GM18502 (cell line): Measurements from ENCODE around the gene MYOC.
"Not testable (repeated sequence)": the region's sequence is repeated elsewhere in the genome, so short reads cannot be mapped to it uniquely, and the experiment has no call there.

Experiments used
- ATAC-seq: cut with Tn5 transposase; IDR thresholded peaks from one replicate; pipeline ENCODE4 v1.9.1; 2021; ENCODE audit warnings: mild to moderate bottlenecking; ENCODE audit not compliant: unreplicated experiment, poor library complexity

The MYOC gene

DNA sequence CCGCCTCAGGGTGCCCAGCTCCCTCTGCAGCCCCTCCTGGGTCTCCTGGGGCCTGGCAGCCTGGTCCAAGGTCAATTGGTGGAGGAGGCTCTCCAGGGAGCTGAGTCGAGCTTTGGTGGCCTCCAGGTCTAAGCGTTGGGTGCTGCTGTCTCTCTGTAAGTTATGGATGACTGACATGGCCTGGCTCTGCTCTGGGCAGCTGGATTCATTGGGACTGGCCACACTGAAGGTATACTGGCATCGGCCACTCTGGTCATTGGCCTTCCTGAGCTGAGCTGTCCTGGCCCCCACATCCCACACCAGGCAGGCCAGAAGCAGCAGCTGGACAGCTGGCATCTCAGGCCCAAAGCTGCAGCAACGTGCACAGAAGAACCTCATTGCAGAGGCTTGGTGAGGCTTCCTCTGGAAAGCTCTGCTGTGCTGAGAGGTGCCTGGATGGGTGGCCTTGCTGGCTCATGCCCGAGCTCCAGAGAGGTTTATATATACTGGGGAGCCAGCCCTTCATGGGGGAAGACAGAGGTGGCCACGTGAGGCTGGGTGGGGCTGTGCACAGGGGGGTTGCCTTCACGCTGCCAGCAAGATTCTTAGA is at the start of gene MYOC:
Gene MYOC, minus strand, starts transcription at position 455 of the 589 bp plus-strand sequence. Its CDS starts 77 bp downstream, at position 378.
- no peak for ATAC-seq

DNA sequence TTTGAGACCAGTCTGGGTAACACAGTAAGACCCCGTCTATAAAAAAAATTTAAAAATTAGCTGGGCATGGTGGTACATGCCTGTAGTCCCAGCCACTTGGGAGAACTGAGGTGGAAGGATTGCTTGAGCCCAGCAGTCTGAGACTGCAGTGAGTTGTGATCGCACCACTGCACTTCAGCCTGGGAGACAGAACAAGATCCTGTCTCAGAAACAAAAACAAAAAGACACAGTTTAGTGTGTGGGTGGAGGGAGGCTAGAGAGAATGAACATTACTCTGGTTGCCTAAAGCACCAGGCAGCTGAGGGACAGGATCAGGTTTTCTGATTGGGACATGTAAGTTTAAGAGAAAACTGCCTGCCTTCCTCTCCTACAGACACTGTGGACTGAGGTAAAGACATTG is 47.0 kb upstream of the MYOC start:
- ATAC-seq = no peak

DNA sequence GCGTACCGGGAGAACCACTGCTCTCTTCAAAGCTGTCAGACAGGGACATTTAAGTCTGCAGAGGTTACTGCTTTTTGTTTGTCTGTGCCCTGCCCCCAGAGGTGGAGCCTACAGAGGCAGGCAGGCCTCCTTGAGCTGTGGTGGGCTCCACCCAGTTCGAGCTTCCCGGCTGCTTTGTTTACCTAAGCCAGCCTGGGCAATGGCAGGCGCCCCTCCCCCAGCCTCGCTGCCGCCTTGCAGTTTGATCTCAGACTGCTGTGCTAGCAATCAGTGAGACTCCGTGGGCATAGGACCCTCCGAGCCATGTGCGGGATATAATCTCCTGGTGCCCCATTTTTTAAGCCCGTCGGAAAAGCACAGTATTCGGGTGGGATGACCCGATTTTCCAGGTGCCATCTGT is 43.3 kb upstream of the MYOC start:
- not testable (repeated sequence) for ATAC-seq

DNA sequence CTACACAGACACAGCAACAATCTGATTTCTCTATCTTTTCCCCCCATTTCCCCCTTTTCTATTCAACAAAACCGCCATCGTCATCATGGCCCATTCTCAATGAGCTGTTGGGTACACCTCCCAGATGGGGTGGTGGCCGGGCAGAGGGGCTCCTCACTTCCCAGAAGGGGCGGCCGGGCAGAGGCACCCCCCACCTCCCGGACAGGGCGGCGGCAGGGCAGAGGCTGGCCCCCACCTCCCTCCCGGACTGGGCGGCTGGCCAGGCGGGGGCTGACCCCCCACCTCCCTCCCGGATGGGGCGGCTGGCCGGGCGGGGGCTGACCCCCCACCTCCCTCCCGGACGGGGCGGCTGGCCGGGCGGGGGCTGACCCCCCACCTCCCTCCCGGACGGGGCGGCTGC is 41.1 kb upstream of the MYOC start:
- not testable (repeated sequence) for ATAC-seq

DNA sequence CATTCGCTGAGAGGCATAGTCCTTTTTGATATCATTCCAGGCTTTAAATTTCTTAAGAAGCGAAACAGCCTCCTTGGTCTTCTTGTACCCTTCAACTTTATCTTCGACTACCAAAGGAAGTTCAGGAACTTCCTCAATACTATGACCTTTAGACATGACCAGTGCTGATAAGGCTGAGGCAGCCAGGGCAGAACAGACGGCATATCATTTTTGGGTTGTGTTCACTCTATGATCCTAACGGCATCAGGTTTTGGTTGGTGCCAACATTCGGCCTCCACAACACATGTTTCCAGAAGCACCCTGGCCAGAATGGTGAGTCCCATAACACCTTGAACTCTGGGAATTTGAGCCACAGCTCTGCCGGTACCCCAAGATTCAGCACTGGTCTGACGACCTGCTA is 31.4 kb upstream of the MYOC start:
- no peak for ATAC-seq

DNA sequence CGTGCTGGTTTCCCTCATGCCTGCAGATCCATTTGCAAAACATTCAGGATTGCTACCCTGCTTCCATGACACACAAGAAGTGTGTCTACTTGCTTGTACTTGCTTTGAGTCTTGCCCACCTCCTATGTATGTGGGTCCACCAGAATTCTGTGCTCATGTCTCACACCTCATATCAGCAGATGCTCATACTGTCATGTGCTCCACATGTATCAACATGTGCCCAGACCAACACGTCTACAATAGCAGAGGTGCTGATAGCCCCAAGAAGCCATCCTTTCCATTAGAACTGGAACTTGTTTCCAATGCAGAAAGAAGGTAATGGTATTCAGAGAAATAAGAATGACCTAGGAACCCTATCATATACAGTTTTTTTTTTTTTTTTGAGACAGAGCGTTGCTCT is 27.9 kb upstream of the MYOC start:
- no peak for ATAC-seq

DNA sequence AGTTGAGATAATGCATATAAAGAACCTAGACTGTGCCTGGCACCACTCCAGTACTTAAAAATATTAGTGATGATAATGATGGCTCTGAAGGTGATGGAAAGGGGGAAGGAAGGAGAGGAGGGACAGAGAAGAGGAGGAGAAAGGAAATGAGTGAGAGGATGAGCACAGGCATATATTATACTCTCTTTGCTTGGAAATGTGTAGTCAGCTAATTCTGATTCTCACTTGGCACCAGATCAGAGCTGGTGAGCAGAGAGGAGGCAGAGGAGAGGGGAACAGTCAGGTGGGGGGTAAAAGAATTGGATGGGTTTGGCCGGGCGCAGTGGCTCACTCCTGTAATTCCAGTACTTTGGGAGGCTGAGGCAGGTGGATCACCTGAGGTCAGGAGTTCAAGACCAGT is 24.3 kb upstream of the MYOC start:
- no peak for ATAC-seq

DNA sequence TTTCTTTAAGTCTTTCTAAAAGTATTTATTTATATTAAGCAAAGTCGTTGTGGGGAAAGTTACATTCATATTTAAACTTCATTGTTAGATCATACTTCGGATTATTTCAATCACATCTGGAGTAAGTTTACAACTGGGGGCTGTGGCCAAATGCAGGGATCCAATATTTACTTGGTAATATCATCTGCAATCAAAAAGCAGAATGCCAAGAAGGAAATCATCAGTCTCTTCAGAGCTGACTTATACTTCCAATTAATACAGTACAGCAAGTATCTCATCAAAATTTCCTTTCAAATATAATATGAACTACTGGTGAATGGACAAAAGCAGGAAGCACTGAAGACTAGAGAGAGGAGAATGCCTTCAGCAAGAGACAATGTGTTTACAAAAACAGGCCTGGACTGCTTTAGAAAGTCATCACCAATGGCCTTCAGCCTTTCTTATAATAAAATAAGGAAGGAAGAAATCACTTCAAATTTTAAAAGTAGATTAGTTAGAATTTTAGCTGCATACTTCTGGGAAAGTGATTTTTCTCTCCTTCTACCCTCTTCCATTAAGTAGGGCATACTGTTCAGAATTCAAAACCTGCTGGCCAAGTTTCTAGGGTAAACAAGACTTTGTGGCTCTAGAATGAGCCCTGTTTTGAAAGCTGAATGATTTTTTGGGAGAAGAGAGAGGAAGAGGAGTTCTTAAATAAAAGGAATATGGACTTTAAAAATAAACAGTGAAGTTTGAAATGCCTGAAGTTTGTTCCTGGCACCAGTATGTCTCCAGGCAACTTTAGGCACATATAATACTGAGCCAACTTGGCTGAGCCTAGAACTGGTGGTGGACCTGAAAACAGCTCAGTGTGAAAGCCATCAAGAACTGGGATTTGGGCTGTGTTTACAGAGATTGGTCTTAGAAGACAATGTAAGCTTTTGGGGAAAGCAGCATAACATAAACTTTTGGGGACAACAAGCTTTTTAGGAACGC is 22.2 kb upstream of the MYOC start:
- ATAC-seq = no peak

DNA sequence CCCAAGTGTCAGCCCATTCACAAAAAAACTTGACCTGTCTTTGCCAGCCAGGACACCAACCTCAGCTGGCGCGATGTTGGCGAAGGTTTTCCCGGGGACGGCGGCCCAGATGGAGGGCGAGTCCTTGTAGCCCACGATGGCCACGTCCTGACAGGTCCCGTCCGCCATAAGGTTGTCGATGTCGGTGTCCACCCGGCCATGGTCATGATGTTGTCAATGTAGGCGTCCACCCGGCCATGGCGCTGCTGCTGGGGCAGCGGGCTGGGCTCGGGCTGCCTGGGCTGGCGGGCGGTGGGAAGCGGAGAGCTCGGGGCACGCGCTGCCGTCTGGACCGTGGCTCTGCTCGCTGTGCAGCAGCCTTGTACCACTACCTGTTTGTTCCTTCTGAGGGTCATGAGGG is 18.3 kb upstream of the MYOC start:
- ATAC-seq = no peak

DNA sequence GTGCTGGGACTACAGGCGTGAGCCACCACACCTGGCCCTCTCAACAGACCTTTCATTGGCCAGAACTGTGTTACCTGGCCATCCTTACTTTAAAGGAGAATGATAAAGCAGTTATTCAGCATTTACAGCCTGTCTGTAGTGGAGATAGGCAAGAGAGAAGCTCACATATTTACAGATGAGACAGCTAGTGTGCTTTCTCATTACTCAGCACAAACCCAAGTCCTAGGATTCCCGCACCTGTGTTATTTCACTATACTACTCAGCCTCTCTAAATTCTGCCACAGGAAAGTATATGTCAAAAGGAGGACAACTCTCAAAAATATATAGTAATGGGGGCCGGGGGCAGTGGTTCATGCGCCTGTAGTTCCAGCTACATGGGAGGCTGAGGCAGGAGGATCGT is 15.9 kb upstream of the MYOC start:
- ATAC-seq = no peak

DNA sequence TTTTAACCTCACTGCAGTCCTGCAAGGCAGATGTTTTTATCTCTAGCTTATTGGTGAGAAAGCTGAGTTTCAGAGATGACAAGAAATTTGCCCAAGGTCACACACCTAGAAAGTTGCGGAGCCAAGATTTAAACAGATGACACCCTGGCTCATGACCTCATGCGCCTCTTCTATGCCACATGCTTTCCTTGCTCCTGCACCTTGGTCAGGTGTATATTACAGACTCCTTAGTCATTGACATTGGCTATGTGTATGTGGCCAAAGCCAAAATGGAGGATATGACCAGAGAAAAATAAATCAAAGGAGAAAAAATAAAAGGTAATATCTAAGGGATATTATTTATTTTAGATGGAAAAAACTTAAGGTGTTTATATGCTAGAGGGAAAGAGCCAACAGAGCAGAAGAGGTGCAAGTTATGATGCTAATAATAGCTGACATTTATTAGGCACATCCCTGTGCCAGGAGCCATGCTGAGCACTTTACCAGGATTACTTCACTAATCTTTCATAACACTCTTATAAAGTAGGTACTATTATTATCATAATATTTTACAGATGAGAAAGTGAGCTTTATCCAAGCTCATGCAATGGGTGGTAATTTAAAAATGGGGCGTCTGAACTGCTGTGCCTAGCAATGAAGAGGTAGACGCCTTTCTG is 13.8 kb upstream of the MYOC start:
- ATAC-seq = no peak

DNA sequence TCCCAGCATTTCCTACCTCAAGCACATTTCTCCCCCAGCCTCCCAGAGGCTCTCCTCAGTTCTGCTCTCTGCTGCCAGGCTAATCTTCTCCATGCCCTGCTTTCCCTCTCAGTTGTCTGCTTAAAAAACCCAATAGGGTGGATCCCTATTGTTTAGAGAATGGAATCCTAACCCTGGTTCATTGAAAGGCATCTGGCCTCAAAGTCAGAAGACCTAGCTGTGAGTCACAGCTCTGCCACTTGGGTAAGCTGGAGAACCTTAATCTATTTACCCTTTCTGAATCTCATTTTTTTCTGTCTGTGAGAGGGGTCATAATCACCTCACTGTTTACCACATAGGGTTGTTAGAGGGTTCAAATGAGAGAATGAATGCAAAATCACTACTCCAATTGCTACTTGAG is 12.5 kb upstream of the MYOC start:
- no peak for ATAC-seq

DNA sequence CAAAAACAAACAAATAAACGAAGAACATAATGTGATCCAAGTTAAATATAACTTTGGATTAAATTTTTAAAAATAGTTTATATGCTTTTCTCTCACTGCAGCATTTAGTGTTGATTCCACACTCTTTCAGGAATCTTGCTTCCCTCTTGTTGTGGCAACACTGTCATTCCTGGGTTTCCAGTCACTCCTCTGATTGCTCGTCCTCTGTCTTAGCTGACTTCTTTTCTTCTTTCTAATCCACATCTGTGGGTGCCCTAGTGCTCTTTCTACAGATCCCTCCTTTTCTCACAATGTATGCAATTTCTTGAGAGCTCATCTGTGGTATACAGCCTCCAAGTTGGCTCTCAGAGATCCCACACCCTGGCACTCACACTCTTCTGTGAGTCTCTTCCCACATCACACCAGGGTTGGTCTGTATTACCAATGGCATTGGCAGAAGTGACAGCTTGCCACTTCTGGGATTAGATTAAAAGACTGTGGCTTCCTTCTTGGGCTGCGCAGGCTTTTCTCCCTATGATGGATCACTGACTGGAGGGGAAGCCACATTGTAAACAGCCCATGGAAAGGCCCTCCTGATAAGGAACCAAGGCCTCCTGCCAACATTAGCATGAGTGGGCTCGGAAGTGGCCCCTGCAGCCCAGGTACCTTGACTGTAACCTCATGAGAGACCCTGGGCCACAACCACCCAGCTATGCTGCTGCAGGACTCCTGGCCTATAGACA is 11.5 kb upstream of the MYOC start:
- ATAC-seq = no peak

DNA sequence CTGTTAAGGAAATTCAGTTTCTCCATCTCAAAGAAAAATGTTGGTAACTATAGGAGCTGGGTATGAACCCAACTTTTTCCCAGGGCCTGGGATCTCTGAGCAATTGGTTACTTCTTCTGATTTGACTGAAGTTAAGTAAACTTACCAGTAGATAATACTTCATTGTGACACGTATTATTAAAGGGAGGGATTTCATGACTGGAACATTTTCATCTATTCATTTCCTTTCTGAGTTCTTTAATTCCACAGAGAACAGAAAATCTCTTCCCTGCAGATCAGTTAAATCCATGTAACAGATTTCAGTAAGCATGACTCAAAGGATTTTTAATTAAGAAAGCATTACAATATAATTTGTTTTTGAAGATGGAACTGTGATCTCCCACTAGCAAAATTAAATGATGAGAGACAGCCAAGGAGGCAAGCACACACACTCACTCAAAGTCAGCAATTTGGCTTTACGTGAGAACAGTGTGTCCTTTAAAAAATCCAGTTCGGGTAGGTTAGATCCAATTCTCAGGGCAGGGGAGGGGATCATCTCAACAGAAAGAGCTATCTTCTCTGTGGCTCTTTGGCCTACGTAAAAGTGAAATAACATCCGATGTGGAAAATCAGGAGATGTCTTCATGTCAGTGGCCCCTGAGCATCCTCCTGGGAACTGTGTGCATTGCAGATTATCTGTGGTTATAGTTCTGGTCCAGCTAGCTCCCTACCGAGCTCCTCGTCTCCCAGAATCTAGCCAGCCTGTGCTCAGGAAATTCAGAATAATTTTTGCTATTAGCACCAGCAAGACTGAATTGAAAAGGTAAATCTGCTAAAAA is 10.8 kb upstream of the MYOC start:
- ATAC-seq = no peak

DNA sequence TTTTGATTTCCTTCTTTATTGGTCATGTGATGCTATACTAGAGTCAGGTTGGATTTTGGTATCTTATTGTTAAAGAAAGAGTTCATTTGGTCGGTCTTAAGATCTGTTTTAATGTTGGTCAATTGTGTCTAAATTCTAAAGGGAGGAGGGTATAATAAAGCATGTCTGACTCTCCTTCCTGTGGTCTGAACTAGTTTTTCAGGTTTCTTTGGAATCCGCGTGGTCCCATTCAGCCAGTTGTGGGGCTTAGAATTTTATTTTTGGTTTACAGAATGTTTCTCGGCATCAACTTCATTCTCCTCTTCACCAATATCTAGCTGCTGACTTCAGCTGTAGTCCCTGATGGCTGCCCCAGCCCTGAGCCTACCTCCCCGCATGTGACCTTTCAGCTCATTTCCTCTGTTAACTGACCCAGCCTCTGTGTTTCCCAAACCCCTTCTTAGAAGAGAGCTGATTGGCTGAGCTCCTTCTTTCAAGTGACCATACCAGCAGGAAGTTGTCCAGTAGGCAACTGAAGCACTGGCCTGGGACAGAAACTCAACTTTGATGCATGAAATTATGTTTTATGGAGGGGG is 8.7 kb upstream of the MYOC start:
- no peak for ATAC-seq

DNA sequence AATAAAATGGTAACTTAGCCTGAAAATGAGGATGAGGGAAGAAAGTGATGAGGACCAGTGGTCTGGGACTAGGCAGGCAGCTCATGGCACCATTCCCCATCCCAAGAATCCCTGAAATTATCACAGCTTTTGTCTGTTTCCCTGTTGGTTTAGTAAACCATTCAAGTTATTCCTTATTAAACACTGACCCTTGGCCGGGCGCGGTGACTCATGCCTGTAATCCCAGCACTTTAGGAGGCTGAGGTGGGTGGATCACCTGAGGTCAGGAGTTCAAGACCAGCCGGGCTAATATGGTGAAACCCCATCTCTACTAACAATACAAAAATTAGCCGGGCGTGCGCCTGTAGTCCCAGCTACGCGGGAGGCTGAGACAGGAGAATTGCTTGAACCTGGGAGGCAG is 3.7 kb upstream of the MYOC start:
- ATAC-seq = not testable (repeated sequence)

DNA sequence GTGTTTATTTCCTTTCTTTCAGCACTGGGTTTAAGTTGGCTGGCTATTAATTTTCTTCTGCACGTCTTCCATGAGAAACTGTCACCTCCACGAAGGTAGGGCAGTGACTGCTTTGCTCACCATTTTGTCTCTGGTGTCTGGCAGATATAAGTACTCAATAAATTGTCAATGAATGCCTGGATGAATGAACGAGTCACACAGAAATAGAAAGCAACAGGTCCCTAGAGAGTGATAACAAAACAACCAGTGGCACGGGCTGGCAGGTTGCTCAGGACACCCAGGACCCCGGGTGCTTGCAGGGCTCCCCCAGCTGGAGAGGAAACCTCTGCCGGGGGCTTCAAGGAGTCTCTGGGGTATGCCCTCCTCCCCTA is 3.2 kb upstream of the MYOC start:
- ATAC-seq = no peak

DNA sequence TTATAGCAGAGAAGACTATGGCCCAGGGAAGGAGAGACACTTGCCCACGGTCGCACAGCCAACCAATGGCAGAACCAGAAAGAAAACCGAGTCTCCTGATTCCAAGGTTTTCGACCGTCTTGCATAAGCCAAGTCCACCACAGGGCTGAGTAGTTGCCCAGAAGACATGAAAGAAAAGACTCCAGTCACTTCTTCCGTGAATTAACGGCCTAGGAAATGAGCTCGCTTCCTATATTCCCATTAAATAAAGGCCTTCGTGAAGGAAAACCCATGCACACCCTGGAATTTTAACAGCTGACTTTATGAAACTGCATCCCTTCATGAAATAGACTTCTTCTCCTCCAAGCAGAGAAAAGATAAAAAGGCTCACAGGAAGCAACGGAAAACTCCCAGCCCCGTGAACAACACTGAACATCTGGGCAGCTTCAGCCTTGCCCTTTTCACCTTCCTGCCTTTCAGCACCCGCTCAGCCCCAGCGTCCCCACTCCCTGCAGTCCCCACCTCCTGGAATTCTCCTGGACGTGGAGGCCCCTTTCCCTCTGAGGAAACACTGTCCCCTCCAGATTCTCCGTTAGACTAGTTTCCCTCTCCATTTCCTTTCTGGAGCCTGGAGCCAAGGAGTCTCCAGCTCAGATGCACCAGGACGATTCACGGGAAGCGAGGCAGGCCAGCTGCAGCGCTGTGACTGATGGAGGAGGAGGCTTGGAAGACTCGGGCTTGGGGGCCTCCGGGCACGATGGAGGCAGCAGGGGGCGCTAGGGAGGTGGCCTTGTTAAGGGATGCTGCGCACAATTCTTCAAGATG is 2.7 kb upstream of the MYOC start:
- peak; percentile 74 for ATAC-seq
